Cardiac fibroblast (primary cell): Measurements from ENCODE around the gene NR5A1.

Source experiments
- DNase-seq, 2 donors: peaks; one replicate each; pipeline versions ENCODE4 v3.0.0 to v3.0.0-alpha.2; 2010; ENCODE audit warnings: low read depth in 2 of 2
- H3K4me3 ChIP-seq, 2 donors: replicated peaks in 1 of 2; 1 replicate in 1 of 2; 2 replicates in 1 of 2; pipeline ENCODE4 v1.5.1; 2011; ENCODE audit warnings: low read depth in 2 of 2, low read length in 2 of 2, mild to moderate bottlenecking in 2 of 2, moderate library complexity in 1 of 2
- TF ChIP-seq, protein P1 (sequence below): IDR thresholded peaks from one replicate; pipeline ENCODE4 v1.5.1; 2011; ENCODE audit warnings: low read depth, mild to moderate bottlenecking, low read length, inconsistent platforms

Gene NR5A1

DNA sequence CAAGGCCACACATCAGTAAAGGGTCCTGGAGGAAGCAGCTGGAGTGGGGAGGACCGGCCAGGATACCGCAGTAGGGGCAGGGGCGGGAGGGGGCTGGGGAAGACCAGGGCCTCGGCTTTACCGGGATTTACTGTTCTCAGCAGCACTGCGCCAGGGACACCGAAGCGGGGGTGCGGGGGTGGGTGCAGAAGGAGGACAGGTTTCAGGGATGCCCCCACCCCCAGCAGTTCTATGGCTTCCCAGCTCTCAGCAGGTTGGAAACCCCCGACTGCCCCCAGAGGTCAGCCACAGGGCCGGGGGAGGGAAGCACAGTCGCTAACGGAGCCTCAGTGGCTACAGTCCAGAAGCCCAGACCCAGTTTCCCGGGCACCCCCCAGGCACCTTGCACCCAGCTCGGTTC, 21.3 kb downstream of the NR5A1 start:
- TF ChIP-seq, protein P1, sequence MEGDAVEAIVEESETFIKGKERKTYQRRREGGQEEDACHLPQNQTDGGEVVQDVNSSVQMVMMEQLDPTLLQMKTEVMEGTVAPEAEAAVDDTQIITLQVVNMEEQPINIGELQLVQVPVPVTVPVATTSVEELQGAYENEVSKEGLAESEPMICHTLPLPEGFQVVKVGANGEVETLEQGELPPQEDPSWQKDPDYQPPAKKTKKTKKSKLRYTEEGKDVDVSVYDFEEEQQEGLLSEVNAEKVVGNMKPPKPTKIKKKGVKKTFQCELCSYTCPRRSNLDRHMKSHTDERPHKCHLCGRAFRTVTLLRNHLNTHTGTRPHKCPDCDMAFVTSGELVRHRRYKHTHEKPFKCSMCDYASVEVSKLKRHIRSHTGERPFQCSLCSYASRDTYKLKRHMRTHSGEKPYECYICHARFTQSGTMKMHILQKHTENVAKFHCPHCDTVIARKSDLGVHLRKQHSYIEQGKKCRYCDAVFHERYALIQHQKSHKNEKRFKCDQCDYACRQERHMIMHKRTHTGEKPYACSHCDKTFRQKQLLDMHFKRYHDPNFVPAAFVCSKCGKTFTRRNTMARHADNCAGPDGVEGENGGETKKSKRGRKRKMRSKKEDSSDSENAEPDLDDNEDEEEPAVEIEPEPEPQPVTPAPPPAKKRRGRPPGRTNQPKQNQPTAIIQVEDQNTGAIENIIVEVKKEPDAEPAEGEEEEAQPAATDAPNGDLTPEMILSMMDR, result no peak
- H3K4me3 ChIP-seq, result no peak overlapping the region
- DNase-seq, result no peak

DNA sequence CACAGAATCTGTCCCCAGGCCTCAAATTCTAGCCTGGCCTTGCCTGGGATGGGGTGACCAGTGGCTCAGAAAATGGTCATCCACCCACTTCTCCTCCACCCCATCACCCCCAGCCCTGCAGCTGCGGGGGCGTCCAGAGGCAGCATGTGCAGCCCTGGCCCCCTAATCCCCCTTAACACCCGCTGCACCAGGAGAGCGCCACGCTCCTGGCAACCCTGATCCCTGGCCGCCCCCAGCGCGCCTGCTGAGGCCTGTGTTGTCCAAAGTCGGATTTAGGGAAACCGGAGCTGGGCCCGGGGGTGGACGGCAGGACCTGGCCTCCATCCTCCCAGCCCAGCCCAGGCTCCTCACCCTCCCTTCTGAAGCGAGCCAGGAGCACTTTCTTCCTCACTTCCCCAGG, 22.0 kb downstream of the NR5A1 start:
- DNase-seq, result no peak
- TF ChIP-seq, protein P1, result no peak
- no peak overlapping the region for H3K4me3 ChIP-seq

DNA sequence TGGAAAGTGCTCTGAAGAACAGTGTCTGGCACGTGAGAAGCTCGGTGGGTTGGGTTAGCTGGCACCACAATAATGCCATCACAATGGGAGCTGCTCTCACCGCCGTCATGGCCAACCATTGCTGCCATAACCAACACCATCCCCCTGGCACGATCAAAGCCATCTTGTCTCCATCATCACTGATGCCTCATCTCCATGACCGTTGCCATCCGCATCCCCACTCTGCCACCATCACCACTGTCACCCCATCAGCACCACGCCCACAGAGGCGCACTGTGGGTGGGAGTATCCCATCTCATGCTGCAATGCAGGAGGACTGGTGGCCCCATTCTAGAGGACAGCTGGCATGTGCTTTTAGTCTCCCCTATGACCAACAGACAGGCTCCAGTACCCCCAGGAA, 23.7 kb downstream of the NR5A1 start:
- TF ChIP-seq, protein P1, result no peak
- DNase-seq, result no peak
- H3K4me3 ChIP-seq, result no peak overlapping the region

DNA sequence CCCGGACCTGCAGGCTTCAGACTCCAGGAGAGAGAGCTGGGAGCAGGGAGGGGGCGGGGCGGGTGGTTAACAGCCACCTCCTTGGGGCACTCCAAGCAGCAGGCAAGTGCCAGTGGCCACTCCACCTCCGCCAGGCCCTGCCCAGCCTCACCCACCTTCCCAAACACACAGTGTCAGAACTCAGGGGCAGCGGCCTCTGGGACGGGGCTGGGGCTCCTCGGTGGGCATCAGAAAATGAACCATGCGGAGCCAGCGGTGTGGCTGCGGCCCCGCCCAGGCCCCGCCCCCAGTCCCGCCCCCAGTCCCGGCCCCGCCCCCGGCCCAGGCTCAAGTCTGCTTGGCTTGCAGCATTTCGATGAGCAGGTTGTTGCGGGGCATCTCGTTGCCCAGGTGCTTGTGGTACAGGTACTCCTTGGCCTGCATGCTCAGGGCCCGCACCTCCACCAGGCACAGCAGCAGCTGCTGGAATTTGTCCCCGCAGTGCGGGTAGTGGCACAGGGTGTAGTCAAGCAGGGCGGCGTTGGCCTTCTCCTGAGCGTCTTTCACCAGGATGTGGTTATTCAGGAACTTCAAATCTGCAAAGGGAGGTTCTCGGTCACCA, 24.7 kb downstream of the NR5A1 start:
- TF ChIP-seq, protein P1, result no peak
- no peak overlapping the region for H3K4me3 ChIP-seq

DNA sequence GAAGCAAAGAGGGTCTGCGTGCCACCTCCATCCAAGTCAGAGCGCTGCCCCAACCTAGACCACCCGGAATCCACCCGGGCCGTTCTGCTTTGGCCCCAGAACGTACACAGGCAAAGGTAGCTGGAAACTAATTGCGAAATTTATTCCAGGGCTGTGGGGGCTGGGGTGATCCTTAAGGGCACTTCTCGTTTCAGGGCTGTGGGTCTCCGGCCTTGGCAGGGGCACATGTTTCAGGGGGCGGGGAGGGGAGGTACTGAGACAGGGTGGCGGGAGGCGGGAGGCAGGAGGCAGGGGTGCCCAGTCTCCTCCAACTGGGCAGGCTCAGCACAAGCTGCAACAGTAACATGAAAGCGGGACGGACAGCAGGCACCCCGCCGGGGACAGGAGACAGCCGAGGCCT, 26.1 kb downstream of the NR5A1 start:
- DNase-seq, result no peak

More for the DNA sequence above, 24.7 kb downstream of the NR5A1 start:
- no peak for DNase-seq

DNA sequence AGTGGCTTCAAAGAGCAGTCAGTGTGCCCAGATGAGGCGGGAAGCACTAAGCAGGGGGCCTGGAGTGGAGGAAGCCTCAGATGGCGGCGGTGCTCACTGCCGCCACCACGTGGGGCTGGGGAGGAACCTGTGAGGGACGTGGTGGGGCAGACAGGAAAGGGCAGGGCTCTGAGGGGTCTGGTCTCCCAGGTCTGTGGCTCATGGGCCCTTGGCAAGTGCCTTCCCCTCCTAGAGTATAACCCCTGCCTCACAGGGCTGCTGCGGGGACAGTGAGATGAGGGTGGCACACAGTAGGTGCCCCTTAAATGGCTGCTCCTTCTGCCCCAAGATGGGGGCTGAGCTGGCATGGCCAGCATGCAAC, 26.6 kb downstream of the NR5A1 start:
- no peak overlapping the region for H3K4me3 ChIP-seq
- TF ChIP-seq, protein P1, result peak; percentile 57
- peak; percentile 10 to 19 for DNase-seq

More for the DNA sequence above, 26.1 kb downstream of the NR5A1 start:
- no peak overlapping the region for H3K4me3 ChIP-seq
- TF ChIP-seq, protein P1, result no peak
